ENCODE results near the gene AKAP17A. TPM values are rescaled to one million over a fixed set of nuclear protein-coding genes. Genes with fewer than 3 reads are reported as not detected.
"Not testable (repeated sequence)": the region's sequence is repeated elsewhere in the genome, so short reads cannot be mapped to it uniquely, and the experiment has no call there.

The AKAP17A gene
- total and polyA plus RNA-seq, 3 donors from 2014 or later = 39.7 to 113 (median 108) TPM

DNA sequence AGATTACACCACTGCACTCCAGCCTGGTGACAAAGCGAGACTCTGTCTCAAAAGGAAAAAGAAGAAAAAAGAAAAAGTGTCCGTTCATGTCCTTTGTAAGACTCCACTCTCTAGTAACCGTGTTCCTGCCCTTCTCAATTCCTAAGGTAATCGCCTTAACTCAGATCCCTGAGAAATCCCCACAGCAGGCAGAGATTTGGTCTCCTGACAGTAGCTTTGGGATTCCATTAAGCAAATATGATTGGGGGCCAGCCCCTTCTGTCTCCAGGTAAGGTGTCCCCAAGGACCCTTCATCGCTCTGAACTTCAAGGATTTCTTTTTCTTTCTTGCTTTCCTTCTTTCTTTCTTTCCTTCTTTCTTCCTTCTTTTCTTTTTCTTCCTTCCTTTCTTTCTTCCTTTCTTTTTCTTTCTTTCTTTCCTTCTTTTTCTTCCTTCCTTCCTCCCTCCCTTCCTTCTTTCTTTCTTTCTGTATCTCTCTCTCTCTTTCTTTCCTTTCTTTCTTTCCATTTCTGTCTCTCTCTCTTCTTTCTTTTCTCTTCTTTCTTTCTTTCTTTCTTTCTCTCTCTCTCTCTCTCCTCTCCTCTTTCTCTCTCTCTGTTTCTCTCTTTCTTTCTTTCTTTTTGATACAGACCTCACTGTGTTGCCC, 21.4 kb downstream of the AKAP17A start:
- no peak for DNase-seq
- 83 to 85% methylated on average over 5 of the region's 5 CpGs for WGBS, 2 donors
- intact Hi-C loops (cut with DNase I; ENCODE audit: low total_unique reads) = no loop called here
- Histone ChIP-seq H3K4me3 (no peak overlapping the region), H3K9me3 (no peaks in the 10 kb centered on the region), H3K36me3 (ENCODE audit: low read depth, missing control alignments) (no peaks in the 10 kb centered on the region), H3K27me3 (no peaks in the 10 kb centered on the region), H3K4me1 (no peaks in the 10 kb centered on the region), H3K27ac (no peak overlapping the region)
- TF ChIP-seq POLR2A (IDR thresholded peaks at IDR 0.05) = no peak
- TF ChIP-seq, protein P1, sequence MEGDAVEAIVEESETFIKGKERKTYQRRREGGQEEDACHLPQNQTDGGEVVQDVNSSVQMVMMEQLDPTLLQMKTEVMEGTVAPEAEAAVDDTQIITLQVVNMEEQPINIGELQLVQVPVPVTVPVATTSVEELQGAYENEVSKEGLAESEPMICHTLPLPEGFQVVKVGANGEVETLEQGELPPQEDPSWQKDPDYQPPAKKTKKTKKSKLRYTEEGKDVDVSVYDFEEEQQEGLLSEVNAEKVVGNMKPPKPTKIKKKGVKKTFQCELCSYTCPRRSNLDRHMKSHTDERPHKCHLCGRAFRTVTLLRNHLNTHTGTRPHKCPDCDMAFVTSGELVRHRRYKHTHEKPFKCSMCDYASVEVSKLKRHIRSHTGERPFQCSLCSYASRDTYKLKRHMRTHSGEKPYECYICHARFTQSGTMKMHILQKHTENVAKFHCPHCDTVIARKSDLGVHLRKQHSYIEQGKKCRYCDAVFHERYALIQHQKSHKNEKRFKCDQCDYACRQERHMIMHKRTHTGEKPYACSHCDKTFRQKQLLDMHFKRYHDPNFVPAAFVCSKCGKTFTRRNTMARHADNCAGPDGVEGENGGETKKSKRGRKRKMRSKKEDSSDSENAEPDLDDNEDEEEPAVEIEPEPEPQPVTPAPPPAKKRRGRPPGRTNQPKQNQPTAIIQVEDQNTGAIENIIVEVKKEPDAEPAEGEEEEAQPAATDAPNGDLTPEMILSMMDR (IDR thresholded peaks at IDR 0.05) = no peak

DNA sequence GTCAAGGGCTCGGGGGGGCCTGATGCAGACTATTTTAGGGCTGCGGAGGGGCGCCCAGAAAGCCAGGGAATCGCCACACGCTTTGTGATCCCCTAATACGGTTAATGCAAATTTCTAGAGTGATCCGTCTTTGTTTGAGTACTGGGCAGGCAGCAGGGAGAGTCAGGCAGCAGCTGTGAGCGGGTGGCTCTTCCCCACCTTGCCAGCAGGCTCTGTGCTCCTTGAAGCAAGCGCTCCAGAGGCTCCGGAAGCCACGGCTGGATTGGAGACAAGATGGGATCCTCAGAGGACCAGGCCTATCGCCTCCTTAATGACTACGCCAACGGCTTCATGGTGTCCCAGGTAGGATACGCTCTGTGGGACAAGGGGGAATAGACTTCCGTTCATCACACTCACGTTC, 23.5 kb downstream of the AKAP17A start, which contains the start of gene ASMT:
Gene ASMT (plus strand): TSS at position 133 of the 400 bp plus-strand sequence. CDS start 141 bp downstream, at position 274.
- Histone ChIP-seq H3K9me3 (no peaks in the 10 kb centered on the region), H3K27ac (no peak within 1 kb of the TSS), H3K4me3 (no peak within 1 kb of the TSS), H3K36me3 (ENCODE audit: low read depth, missing control alignments) (no peaks in the 10 kb centered on the region), H3K4me1 (no peaks in the 10 kb centered on the region), H3K27me3 (no peaks in the 10 kb centered on the region)
- 83% methylated on average over 17 of the region's 17 CpGs for WGBS, 2 donors
- no peak for DNase-seq
- TF ChIP-seq, protein P1 (IDR thresholded peaks at IDR 0.05) = no peak
- no peak for TF ChIP-seq POLR2A (IDR thresholded peaks at IDR 0.05)
- intact Hi-C loops (cut with DNase I; ENCODE audit: low total_unique reads) = no loop called here

DNA sequence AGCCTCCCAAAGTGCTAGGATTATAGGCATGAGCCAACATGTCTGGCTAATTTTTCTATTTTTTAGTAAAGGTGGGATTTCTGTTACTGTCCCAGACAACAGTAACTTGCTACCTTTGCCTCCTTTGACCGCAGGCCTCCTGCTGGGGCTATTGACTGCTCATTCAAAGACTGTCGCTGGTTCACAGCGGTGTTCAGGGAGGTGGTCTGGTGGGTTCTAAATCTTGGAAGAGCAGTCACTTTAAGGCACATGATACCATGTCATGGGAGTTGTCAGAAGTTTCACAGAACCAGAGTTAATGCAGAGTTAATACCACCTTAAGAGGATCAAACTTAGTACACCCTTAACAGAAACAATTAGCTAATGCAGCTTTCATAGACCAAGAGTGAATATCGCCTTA, 27.3 kb downstream of the AKAP17A start:
- Histone ChIP-seq H3K9me3 (no peaks in the 10 kb centered on the region), H3K4me3 (no peak overlapping the region), H3K27ac (no peak overlapping the region), H3K36me3 (ENCODE audit: low read depth, missing control alignments) (no peaks in the 10 kb centered on the region), H3K4me1 (no peaks in the 10 kb centered on the region), H3K27me3 (no peaks in the 10 kb centered on the region)
- WGBS, 2 donors = 69 to 72% methylated on average over 4 of the region's 4 CpGs
- intact Hi-C loops (cut with DNase I; ENCODE audit: low total_unique reads) = no loop called here
- no peak for DNase-seq
- TF ChIP-seq, protein P1 (IDR thresholded peaks at IDR 0.05) = no peak
- no peak for TF ChIP-seq POLR2A (IDR thresholded peaks at IDR 0.05)

DNA sequence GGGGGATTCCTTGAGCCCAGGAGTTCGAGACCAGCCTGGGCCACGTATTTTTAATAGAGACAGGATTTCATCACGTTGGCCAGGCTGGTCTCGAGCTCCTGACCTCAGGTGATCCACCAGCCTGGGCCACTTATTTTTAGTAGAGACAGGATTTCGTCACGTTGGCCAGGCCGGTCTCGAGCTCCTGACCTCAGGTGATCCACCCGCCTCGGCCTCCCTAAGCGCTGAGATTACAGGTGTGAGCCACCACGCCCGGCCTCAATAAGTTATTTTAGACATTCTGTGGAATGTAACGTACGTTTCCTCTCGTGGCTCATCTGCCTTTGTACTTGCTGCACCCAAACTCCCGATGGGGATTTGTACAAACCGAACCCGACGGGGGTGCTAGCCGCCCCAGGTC, 32.3 kb downstream of the AKAP17A start:
- intact Hi-C loops (cut with DNase I; ENCODE audit: low total_unique reads) = no loop called here
- TF ChIP-seq, protein P1 (IDR thresholded peaks at IDR 0.05) = no peak
- TF ChIP-seq POLR2A (IDR thresholded peaks at IDR 0.05) = no peak
- 85 to 89% methylated on average over 17 to 21 of the region's 21 CpGs for WGBS, 2 donors
- H3K4me1 ChIP-seq = no peaks in the 10 kb centered on the region
- no peak for DNase-seq
- no peak overlapping the region for H3K4me3 ChIP-seq
- H3K36me3 ChIP-seq (ENCODE audit: low read depth, missing control alignments) = no peaks in the 10 kb centered on the region
- no peaks in the 10 kb centered on the region for H3K27me3 ChIP-seq
- no peaks in the 10 kb centered on the region for H3K9me3 ChIP-seq
- H3K27ac ChIP-seq = no peak overlapping the region

DNA sequence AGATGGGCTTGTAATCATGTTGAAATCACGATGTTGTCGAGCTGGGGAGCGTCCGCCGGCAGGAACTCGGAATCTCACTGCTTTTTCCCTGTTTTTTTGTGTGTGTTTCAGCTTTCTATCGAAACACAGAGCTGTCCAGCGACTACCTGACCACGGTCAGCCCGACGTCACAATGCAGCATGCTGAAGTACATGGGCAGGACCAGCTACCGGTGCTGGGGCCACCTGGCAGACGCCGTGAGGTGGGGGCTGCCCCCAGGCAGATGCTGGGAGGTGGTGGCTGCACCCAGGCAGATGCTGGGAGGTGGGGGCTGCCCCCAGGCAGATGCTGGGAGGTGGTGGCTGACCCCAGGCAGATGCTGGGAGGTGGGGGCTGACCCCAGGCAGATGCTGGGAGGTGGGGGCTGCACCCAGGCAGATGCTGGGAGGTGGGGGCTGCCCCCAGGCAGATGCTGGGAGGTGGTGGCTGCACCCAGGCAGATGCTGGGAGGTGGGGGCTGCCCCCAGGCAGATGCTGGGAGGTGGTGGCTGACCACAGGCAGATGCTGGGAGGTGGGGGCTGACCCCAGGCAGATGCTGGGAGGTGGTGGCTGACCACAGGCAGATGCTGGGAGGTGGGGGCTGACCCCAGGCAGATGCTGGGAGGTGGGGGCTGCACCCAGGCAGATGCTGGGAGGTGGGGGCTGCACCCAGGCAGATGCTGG, 32.9 kb downstream of the AKAP17A start:
- H3K27me3 ChIP-seq; H3K27ac ChIP-seq; H3K4me1 ChIP-seq; H3K4me3 ChIP-seq; H3K36me3 ChIP-seq (ENCODE audit: low read depth, missing control alignments); intact Hi-C loops (cut with DNase I; ENCODE audit: low total_unique reads); DNase-seq; H3K9me3 ChIP-seq: not testable (repeated sequence)
- WGBS, 2 donors = 87 to 91% methylated on average over 13 to 14 of the region's 14 CpGs

DNA sequence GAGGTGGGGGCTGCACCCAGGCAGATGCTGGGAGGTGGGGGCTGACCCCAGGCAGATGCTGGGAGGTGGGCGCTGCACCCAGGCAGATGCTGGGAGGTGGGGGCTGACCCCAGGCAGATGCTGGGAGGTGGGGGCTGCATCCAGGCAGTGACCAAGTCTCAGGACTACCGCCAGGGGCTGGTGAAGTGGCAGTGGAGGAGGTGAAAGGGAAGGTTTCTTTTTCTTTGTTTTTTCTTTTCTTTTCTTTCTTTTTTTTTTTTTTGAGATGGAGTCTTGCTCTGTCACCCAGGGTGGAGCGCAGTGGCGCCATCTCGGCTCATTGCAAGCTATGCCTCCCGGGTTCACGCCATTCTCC, 33.4 kb downstream of the AKAP17A start:
- H3K36me3 ChIP-seq (ENCODE audit: low read depth, missing control alignments); H3K27ac ChIP-seq; H3K27me3 ChIP-seq; DNase-seq; H3K4me1 ChIP-seq; H3K9me3 ChIP-seq; H3K4me3 ChIP-seq; intact Hi-C loops (cut with DNase I; ENCODE audit: low total_unique reads): not testable (repeated sequence)
- WGBS, 2 donors = 93 to 99% methylated on average over 7 of the region's 7 CpGs
